HEK293 (cell line): ENCODE data around the gene THEM4.

ENCODE experiments used
- KLF10 ChIP-seq: fragments of 450-650 bp; IDR thresholded peaks from 2 replicates; pipeline ENCODE4 v1.5.1; 2018; ENCODE audit warnings: missing biosample characterization, mild to moderate bottlenecking, missing genetic modification characterization
- SETDB1 ChIP-seq: IDR thresholded peaks from one replicate; pipeline ENCODE4 v1.6.1; 2017; ENCODE audit warnings: mild to moderate bottlenecking, low read length, moderate library complexity, mixed read lengths; ENCODE audit not compliant: insufficient read length
- ZNF555 ChIP-seq: fragments of 450-650 bp; formaldehyde crosslinking; conservative IDR thresholded peaks from 2 replicates; pipeline ENCODE4 v1.5.1; 2017; ENCODE audit warnings: missing biosample characterization, mild to moderate bottlenecking, missing genetic modification characterization, inconsistent platforms
- ZNF791 ChIP-seq: fragments of 450-650 bp; formaldehyde crosslinking; IDR thresholded peaks from 2 replicates; pipeline ENCODE4 v1.5.1; 2016; ENCODE audit warnings: missing biosample characterization, missing genetic modification characterization
- TF ChIP-seq, protein P1 (sequence below): fragments of 450-650 bp; formaldehyde crosslinking; IDR thresholded peaks from 2 replicates; pipeline ENCODE4 v1.5.1; 2016; ENCODE audit warnings: missing biosample characterization, missing genetic modification characterization
- TF ChIP-seq, protein P2 (sequence below): sonication (generic); formaldehyde crosslinking; IDR thresholded peaks from 2 replicates; pipeline ENCODE4 v1.8.1; 2022; ENCODE audit warnings: mild to moderate bottlenecking, moderate library complexity, missing genetic modification reagents
- TF ChIP-seq, protein P3 (sequence below): fragments of 450-650 bp; formaldehyde crosslinking; IDR thresholded peaks from 2 replicates; pipeline ENCODE4 v1.5.1; 2017; ENCODE audit warnings: missing biosample characterization, missing genetic modification characterization

DNA sequence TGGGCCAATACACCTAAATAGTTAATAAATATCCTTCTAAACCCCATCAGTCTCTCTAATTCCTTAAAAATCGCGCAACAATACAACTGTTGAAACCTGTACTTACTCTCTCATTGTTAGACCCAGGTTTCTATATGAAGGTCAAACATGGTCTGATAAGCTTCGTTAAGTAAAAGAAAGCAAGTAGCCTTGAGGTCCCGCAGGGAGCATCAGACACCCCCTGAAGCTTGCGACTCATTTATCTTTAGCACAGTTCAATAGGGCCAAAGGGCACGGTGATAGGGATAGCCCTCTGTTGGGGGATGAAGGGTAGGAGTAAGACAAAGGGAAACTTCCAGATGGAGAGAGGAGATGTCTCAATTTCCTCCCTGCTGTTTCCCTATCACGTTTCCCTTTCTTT is 27.3 kb upstream of the THEM4 start:
- TF ChIP-seq, protein P1, sequence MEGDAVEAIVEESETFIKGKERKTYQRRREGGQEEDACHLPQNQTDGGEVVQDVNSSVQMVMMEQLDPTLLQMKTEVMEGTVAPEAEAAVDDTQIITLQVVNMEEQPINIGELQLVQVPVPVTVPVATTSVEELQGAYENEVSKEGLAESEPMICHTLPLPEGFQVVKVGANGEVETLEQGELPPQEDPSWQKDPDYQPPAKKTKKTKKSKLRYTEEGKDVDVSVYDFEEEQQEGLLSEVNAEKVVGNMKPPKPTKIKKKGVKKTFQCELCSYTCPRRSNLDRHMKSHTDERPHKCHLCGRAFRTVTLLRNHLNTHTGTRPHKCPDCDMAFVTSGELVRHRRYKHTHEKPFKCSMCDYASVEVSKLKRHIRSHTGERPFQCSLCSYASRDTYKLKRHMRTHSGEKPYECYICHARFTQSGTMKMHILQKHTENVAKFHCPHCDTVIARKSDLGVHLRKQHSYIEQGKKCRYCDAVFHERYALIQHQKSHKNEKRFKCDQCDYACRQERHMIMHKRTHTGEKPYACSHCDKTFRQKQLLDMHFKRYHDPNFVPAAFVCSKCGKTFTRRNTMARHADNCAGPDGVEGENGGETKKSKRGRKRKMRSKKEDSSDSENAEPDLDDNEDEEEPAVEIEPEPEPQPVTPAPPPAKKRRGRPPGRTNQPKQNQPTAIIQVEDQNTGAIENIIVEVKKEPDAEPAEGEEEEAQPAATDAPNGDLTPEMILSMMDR (tag by site-specific recombination) = no peak
- no peak for TF ChIP-seq KLF10
- TF ChIP-seq, protein P2, sequence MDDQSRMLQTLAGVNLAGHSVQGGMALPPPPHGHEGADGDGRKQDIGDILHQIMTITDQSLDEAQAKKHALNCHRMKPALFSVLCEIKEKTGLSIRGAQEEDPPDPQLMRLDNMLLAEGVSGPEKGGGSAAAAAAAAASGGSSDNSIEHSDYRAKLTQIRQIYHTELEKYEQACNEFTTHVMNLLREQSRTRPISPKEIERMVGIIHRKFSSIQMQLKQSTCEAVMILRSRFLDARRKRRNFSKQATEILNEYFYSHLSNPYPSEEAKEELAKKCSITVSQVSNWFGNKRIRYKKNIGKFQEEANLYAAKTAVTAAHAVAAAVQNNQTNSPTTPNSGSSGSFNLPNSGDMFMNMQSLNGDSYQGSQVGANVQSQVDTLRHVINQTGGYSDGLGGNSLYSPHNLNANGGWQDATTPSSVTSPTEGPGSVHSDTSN (CRISPR knock-in tag) = no peak
- TF ChIP-seq, protein P3, sequence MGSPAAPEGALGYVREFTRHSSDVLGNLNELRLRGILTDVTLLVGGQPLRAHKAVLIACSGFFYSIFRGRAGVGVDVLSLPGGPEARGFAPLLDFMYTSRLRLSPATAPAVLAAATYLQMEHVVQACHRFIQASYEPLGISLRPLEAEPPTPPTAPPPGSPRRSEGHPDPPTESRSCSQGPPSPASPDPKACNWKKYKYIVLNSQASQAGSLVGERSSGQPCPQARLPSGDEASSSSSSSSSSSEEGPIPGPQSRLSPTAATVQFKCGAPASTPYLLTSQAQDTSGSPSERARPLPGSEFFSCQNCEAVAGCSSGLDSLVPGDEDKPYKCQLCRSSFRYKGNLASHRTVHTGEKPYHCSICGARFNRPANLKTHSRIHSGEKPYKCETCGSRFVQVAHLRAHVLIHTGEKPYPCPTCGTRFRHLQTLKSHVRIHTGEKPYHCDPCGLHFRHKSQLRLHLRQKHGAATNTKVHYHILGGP (tag by site-specific recombination) = no peak
- TF ChIP-seq ZNF791 = no peak
- TF ChIP-seq SETDB1 = no peak
- no peak for TF ChIP-seq ZNF555 (tag by site-specific recombination)
